ENCODE data around the gene SLC9A9. TPM values are rescaled to one million over a fixed set of nuclear protein-coding genes. Genes with fewer than 3 reads are reported as not detected.

Gene SLC9A9
- total RNA-seq, 1 donor from 2014 or later, result 3.0 TPM

- no peak for DNase-seq (ENCODE audit: low read depth)
- Histone ChIP-seq H3K36me3 (ENCODE audit: control insufficient read depth, insufficient read depth, low read length) (no peaks in the 10 kb centered on the region), H3K27me3 (ENCODE audit: control insufficient read depth, insufficient read depth, low read length) (no peaks in the 10 kb centered on the region), H3K4me3 (ENCODE audit: low read depth, low read length) (no peak overlapping the region)
- TF ChIP-seq CTCF (IDR thresholded peaks at IDR 0.05; ENCODE audit: insufficient read depth, low read length, poor library complexity, severe bottlenecking), result no peak
Measured at GRCh38 chr3:143637133-143637532, 211.1 kb downstream of the SLC9A9 start.

GRCh38 chr3:143634991-143635390 lies 213.3 kb downstream of the SLC9A9 start:
- Histone ChIP-seq H3K27me3 (ENCODE audit: control insufficient read depth, insufficient read depth, low read length) (no peaks in the 10 kb centered on the region), H3K36me3 (ENCODE audit: control insufficient read depth, insufficient read depth, low read length) (no peaks in the 10 kb centered on the region), H3K4me3 (ENCODE audit: low read depth, low read length) (no peak overlapping the region)
- no peak for DNase-seq (ENCODE audit: low read depth)
- TF ChIP-seq CTCF (IDR thresholded peaks at IDR 0.05; ENCODE audit: insufficient read depth, low read length, poor library complexity, severe bottlenecking), result no peak

DNA sequence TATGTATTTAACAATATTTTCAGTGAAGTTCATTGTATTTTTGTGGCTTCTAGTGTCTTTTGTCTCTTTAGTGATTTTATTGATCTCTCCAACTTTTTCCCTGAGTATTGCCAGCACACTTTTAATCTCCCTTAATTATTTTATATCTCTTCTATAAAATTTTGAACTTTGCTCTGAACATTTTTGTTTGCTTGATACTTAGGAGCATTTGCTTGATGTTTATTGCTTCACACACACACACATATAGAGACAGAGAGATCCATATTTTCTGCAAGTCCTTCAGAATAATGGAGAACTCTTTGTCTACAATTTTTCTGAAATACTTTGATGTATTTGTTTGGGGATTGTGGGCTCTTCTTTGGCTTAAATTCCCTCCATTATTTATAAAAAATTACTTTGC lies 213.8 kb downstream of the SLC9A9 start:
- H3K4me3 ChIP-seq (ENCODE audit: low read depth, low read length), result no peak overlapping the region
- TF ChIP-seq CTCF (IDR thresholded peaks at IDR 0.05; ENCODE audit: insufficient read depth, low read length, poor library complexity, severe bottlenecking), result no peak
- no peak for DNase-seq (ENCODE audit: low read depth)
- no peaks in the 10 kb centered on the region for H3K36me3 ChIP-seq (ENCODE audit: control insufficient read depth, insufficient read depth, low read length)
- H3K27me3 ChIP-seq (ENCODE audit: control insufficient read depth, insufficient read depth, low read length), result no peaks in the 10 kb centered on the region

GRCh38 chr3:143633816-143634215 lies 214.5 kb downstream of the SLC9A9 start:
- TF ChIP-seq CTCF (IDR thresholded peaks at IDR 0.05; ENCODE audit: insufficient read depth, low read length, poor library complexity, severe bottlenecking), result no peak
- Histone ChIP-seq H3K36me3 (ENCODE audit: control insufficient read depth, insufficient read depth, low read length) (no peaks in the 10 kb centered on the region), H3K4me3 (ENCODE audit: low read depth, low read length) (no peak overlapping the region), H3K27me3 (ENCODE audit: control insufficient read depth, insufficient read depth, low read length) (no peaks in the 10 kb centered on the region)
- DNase-seq (ENCODE audit: low read depth), result no peak

DNA sequence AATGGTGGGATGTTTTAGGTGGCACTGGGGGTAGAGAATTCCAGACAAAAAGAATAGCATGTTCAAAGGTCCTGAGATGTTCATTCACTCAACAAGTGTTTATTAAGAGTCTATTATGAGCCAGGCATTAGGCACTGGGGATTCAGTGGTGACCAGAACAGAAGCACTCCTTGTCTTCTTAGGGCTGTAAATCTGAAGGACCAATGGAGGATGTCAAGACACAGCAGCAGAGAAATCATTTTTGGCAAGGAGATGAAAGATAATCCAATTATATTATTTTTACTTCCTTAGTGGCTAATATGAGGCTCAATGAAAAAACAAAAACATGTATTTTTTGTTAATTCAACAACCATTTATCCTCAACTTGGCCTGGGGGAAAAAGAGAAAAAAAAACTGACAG lies 218.5 kb downstream of the SLC9A9 start:
- TF ChIP-seq CTCF (IDR thresholded peaks at IDR 0.05; ENCODE audit: insufficient read depth, low read length, poor library complexity, severe bottlenecking), result no peak
- no peak overlapping the region for H3K4me3 ChIP-seq (ENCODE audit: low read depth, low read length)
- H3K27me3 ChIP-seq (ENCODE audit: control insufficient read depth, insufficient read depth, low read length), result no peaks in the 10 kb centered on the region
- no peaks in the 10 kb centered on the region for H3K36me3 ChIP-seq (ENCODE audit: control insufficient read depth, insufficient read depth, low read length)
- DNase-seq (ENCODE audit: low read depth), result no peak

- no peaks in the 10 kb centered on the region for H3K36me3 ChIP-seq (ENCODE audit: control insufficient read depth, insufficient read depth, low read length)
- H3K4me3 ChIP-seq (ENCODE audit: low read depth, low read length), result no peak overlapping the region
- TF ChIP-seq CTCF (IDR thresholded peaks at IDR 0.05; ENCODE audit: insufficient read depth, low read length, poor library complexity, severe bottlenecking), result no peak
- DNase-seq (ENCODE audit: low read depth), result no peak
- H3K27me3 ChIP-seq (ENCODE audit: control insufficient read depth, insufficient read depth, low read length), result no peaks in the 10 kb centered on the region
Measured at GRCh38 chr3:143628971-143629370, 219.3 kb downstream of the SLC9A9 start.
